GM23338 (cell line): ENCODE data around the gene SORL1. TPM values are rescaled to one million over a fixed set of nuclear protein-coding genes. Genes with fewer than 3 reads are reported as not detected.

Source experiments
- ATAC-seq: fragments of 200-7000 bp; cut with Tn5 transposase; 3 replicates; pipeline ENCODE4 v1.9.1; 2020
- DNase-seq: peaks from one replicate; pipeline ENCODE4 v3.0.0-alpha.2; 2015; ENCODE audit warnings: low spot score
- H2AFZ ChIP-seq: fragments of 200-600 bp; sonication (generic); 2 replicates; pipeline ENCODE4 v1.8.0; 2016; ENCODE audit warnings: antibody characterized with exemption, mild to moderate bottlenecking, moderate library complexity
- H3F3A ChIP-seq: fragments of 200-600 bp; sonication (generic); replicated peaks from 2 replicates; pipeline ENCODE4 v1.8.0; 2017; ENCODE audit warnings: antibody characterized with exemption, mixed run types, low read depth
- H3K27ac ChIP-seq: fragments of 200-600 bp; sonication (generic); 2 replicates; pipeline ENCODE4 v1.6.1; 2016; ENCODE audit warnings: low read depth
- H3K27me3 ChIP-seq: fragments of 200-600 bp; sonication (generic); 2 replicates; pipeline ENCODE4 v1.8.0; 2016; ENCODE audit warnings: mild to moderate bottlenecking, mixed run types, moderate library complexity; ENCODE audit not compliant: insufficient read depth
- H3K36me3 ChIP-seq: fragments of 200-600 bp; sonication (generic); 2 replicates; pipeline ENCODE4 v1.8.0; 2016; ENCODE audit warnings: mild to moderate bottlenecking; ENCODE audit not compliant: insufficient read depth
- H3K4me1 ChIP-seq: fragments of 200-600 bp; sonication (generic); 2 replicates; pipeline ENCODE4 v1.8.0; 2016; ENCODE audit warnings: mild to moderate bottlenecking, moderate library complexity; ENCODE audit not compliant: insufficient read depth
- H3K4me2 ChIP-seq: fragments of 200-600 bp; sonication (generic); 2 replicates; pipeline ENCODE4 v1.7.1; 2017; ENCODE audit warnings: mixed run types
- H3K4me3 ChIP-seq: fragments of 200-600 bp; sonication (generic); 2 replicates; pipeline ENCODE4 v1.6.1; 2016; ENCODE audit warnings: mixed run types
- H3K79me2 ChIP-seq: fragments of 200-600 bp; sonication (generic); replicated peaks from 2 replicates; pipeline ENCODE4 v1.8.0; 2017; ENCODE audit warnings: mild to moderate bottlenecking; ENCODE audit not compliant: insufficient read depth
- H3K9me2 ChIP-seq: fragments of 200-600 bp; sonication (generic); 2 replicates; pipeline ENCODE4 v1.8.0; 2017; ENCODE audit not compliant: insufficient read depth
- H4K20me1 ChIP-seq: fragments of 200-600 bp; sonication (generic); replicated peaks from 2 replicates; pipeline ENCODE4 v1.8.0; 2017; ENCODE audit warnings: mild to moderate bottlenecking; ENCODE audit not compliant: insufficient read depth
- H3K27ac Mint-ChIP-seq: 2 replicates; pipeline ENCODE4 v1.8.0; 2020; ENCODE audit warnings: inconsistent platforms, mild to moderate bottlenecking, moderate library complexity, mixed read lengths
- H3K27me3 Mint-ChIP-seq: 3 replicates; pipeline ENCODE4 v1.8.0; 2022; ENCODE audit warnings: low read depth, mild to moderate bottlenecking, moderate library complexity, mixed read lengths, inconsistent platforms; ENCODE audit not compliant: insufficient read depth, poor library complexity
- H3K36me3 Mint-ChIP-seq: 3 replicates; pipeline ENCODE4 v1.8.0; 2021; ENCODE audit warnings: low read depth, mild to moderate bottlenecking, inconsistent platforms, moderate library complexity, mixed read lengths
- H3K4me1 Mint-ChIP-seq: 3 replicates; pipeline ENCODE4 v1.8.0; 2020; ENCODE audit warnings: mild to moderate bottlenecking, inconsistent platforms, mixed read lengths
- H3K4me3 Mint-ChIP-seq: 3 replicates; pipeline ENCODE4 v1.8.0; 2021; ENCODE audit warnings: moderate library complexity, mild to moderate bottlenecking, inconsistent platforms, mixed read lengths
- H3K9me3 Mint-ChIP-seq: 3 replicates; pipeline ENCODE4 v1.8.0; 2020; ENCODE audit warnings: moderate library complexity, mild to moderate bottlenecking, inconsistent platforms, mixed read lengths
- CREB1 ChIP-seq: fragments of 250-450 bp; sonication (Bioruptor Pico); IDR thresholded peaks from 2 replicates; pipeline ENCODE4 v1.5.0; 2020; ENCODE audit warnings: low read depth, mild to moderate bottlenecking, moderate library complexity
- EZH2 ChIP-seq: fragments of 200-600 bp; sonication (generic); IDR thresholded peaks from one replicate; pipeline ENCODE4 v1.8.0; 2017; ENCODE audit warnings: antibody characterized with exemption, mild to moderate bottlenecking, low read depth; ENCODE audit not compliant: unreplicated experiment
- EZH2phosphoT487 ChIP-seq: fragments of 200-600 bp; sonication (generic); IDR thresholded peaks from one replicate; pipeline ENCODE4 v1.8.1; 2018; ENCODE audit warnings: antibody characterized with exemption; ENCODE audit not compliant: unreplicated experiment
- NANOG ChIP-seq: IDR thresholded peaks from 2 replicates; pipeline ENCODE4 v1.6.1; 2016; ENCODE audit warnings: antibody characterized with exemption, borderline replicate concordance
- POLR2AphosphoS5 ChIP-seq: IDR thresholded peaks from 2 replicates; pipeline ENCODE4 v1.6.1; 2016; ENCODE audit warnings: antibody characterized with exemption, low read depth
- REST ChIP-seq: IDR thresholded peaks from one replicate; pipeline ENCODE4 v1.6.1; 2018; ENCODE audit warnings: antibody characterized with exemption; ENCODE audit not compliant: unreplicated experiment
- STAT1 ChIP-seq: IDR thresholded peaks from one replicate; pipeline ENCODE4 v1.6.1; 2016; ENCODE audit warnings: antibody characterized with exemption; ENCODE audit not compliant: unreplicated experiment
- ZNF331 ChIP-seq: fragments of 250-450 bp; sonication (Bioruptor Pico); IDR thresholded peaks from 2 replicates; pipeline ENCODE4 v1.5.0; 2020; ENCODE audit warnings: low read depth, mild to moderate bottlenecking, moderate library complexity
- polyA plus RNA-seq: library from polyadenylated mRNA; unstranded; fragments of >200 nt; fragmentation: Nextera tagmentation; extraction: Ambion mirVana; gene quantifications from 2 replicates; pipeline ENCODE4 v1.2.1, GENCODE V29; 2016
- total RNA-seq: library from RNA; depleted of rRNA; stranded (reverse); fragments of >200 nt; shearing (Covaris generic); gene quantifications from 2 replicates; pipeline ENCODE4 v1.2.3, GENCODE V29; 2014
- TF ChIP-seq, protein P1 (sequence below): fragments of 250-450 bp; sonication (Bioruptor Pico); IDR thresholded peaks from 2 replicates; pipeline ENCODE4 v1.5.0; 2020; ENCODE audit warnings: mild to moderate bottlenecking, moderate library complexity
- TF ChIP-seq, protein P2 (sequence below): IDR thresholded peaks from 2 replicates; pipeline ENCODE4 v1.6.1; 2016; ENCODE audit warnings: antibody characterized with exemption

SORL1 gene
- total and polyA plus RNA-seq, 2 experiments from 2014 or later: 23.0 to 78.8 TPM

DNA sequence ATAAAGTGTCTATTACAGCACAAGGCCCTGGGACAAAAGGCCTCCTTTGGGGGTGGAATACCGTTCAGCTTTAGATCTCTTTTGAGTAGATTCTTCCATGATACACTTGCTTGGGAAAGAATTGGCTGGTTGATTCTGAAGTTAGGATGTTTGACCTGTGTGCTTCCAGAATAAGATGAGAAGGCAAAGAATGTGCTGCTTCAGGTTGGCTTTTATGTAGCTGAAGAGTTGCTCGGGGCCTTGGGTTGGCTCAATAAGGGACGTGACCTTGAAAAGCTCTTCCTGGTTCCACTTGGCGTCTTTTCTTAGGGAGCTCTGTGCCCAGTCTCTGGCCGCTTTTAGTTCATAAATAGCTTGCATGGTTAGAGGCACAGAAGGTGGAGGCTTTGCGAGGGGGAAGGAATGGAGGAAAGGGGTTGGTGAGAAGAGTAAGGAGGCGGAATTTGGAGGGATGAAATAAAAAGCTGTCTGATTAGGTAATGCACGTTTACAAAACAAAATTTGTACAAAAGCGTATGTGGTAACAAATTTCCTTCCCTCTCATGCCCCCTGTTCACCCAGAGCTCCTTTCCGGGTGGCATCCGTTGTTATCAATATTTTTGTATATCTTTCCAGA, 4.8 kb downstream of the SORL1 start (continued):
- TF ChIP-seq, protein P1, sequence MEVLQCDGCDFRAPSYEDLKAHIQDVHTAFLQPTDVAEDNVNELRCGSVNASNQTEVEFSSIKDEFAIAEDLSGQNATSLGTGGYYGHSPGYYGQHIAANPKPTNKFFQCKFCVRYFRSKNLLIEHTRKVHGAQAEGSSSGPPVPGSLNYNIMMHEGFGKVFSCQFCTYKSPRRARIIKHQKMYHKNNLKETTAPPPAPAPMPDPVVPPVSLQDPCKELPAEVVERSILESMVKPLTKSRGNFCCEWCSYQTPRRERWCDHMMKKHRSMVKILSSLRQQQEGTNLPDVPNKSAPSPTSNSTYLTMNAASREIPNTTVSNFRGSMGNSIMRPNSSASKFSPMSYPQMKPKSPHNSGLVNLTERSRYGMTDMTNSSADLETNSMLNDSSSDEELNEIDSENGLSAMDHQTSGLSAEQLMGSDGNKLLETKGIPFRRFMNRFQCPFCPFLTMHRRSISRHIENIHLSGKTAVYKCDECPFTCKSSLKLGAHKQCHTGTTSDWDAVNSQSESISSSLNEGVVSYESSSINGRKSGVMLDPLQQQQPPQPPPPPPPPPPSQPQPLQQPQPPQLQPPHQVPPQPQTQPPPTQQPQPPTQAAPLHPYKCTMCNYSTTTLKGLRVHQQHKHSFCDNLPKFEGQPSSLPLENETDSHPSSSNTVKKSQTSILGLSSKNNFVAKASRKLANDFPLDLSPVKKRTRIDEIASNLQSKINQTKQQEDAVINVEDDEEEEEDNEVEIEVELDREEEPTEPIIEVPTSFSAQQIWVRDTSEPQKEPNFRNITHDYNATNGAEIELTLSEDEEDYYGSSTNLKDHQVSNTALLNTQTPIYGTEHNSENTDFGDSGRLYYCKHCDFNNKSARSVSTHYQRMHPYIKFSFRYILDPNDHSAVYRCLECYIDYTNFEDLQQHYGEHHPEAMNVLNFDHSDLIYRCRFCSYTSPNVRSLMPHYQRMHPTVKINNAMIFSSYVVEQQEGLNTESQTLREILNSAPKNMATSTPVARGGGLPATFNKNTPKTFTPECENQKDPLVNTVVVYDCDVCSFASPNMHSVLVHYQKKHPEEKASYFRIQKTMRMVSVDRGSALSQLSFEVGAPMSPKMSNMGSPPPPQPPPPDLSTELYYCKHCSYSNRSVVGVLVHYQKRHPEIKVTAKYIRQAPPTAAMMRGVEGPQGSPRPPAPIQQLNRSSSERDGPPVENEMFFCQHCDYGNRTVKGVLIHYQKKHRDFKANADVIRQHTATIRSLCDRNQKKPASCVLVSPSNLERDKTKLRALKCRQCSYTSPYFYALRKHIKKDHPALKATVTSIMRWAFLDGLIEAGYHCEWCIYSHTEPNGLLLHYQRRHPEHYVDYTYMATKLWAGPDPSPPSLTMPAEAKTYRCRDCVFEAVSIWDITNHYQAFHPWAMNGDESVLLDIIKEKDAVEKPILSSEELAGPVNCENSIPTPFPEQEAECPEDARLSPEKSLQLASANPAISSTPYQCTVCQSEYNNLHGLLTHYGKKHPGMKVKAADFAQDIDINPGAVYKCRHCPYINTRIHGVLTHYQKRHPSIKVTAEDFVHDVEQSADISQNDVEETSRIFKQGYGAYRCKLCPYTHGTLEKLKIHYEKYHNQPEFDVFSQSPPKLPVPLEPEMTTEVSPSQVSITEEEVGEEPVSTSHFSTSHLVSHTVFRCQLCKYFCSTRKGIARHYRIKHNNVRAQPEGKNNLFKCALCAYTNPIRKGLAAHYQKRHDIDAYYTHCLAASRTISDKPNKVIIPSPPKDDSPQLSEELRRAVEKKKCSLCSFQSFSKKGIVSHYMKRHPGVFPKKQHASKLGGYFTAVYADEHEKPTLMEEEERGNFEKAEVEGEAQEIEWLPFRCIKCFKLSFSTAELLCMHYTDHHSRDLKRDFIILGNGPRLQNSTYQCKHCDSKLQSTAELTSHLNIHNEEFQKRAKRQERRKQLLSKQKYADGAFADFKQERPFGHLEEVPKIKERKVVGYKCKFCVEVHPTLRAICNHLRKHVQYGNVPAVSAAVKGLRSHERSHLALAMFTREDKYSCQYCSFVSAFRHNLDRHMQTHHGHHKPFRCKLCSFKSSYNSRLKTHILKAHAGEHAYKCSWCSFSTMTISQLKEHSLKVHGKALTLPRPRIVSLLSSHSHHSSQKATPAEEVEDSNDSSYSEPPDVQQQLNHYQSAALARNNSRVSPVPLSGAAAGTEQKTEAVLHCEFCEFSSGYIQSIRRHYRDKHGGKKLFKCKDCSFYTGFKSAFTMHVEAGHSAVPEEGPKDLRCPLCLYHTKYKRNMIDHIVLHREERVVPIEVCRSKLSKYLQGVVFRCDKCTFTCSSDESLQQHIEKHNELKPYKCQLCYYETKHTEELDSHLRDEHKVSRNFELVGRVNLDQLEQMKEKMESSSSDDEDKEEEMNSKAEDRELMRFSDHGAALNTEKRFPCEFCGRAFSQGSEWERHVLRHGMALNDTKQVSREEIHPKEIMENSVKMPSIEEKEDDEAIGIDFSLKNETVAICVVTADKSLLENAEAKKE: no peak
- TF ChIP-seq EZH2phosphoT487: no peak
- no peak for TF ChIP-seq POLR2AphosphoS5
- TF ChIP-seq, protein P2, sequence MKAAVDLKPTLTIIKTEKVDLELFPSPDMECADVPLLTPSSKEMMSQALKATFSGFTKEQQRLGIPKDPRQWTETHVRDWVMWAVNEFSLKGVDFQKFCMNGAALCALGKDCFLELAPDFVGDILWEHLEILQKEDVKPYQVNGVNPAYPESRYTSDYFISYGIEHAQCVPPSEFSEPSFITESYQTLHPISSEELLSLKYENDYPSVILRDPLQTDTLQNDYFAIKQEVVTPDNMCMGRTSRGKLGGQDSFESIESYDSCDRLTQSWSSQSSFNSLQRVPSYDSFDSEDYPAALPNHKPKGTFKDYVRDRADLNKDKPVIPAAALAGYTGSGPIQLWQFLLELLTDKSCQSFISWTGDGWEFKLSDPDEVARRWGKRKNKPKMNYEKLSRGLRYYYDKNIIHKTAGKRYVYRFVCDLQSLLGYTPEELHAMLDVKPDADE: no peak
- no peak for TF ChIP-seq CREB1 (CRISPR knock-in tag)
- TF ChIP-seq NANOG: no peak
- no peak for TF ChIP-seq ZNF331
- no peak for TF ChIP-seq STAT1

GRCh38 chr11:121458551-121458950, 6.4 kb downstream of the SORL1 start:
- H3K4me2 ChIP-seq: peak overlapping the region; percentile 62
- TF ChIP-seq EZH2: no peak
- TF ChIP-seq REST: no peak

More at GRCh38 chr11:121458551-121458950, 6.4 kb downstream of the SORL1 start:
- H2AFZ ChIP-seq: no peak overlapping the region
- DNase-seq: no peak
- ATAC-seq: no peak
- H4K20me1 ChIP-seq: no peaks in the 10 kb centered on the region; the same call in 1 of the 2 replicates
- Mint-ChIP-seq H3K9me3 (no peaks in the 10 kb centered on the region), H3K4me1 (peaks cover 88% of the 10 kb centered on the region), H3K27ac (peak overlapping the region; percentile 16; the same call in 1 of the 2 replicates), H3K36me3 (peaks cover 7% of the 10 kb centered on the region; the same call in 1 of the 3 replicates), H3K27me3 (peaks cover 14% of the 10 kb centered on the region), H3K4me3 (no peak overlapping the region)
- H3F3A ChIP-seq: no peaks in the 10 kb centered on the region; the same call in 1 of the 2 replicates
- peaks cover 89% of the 10 kb centered on the region for H3K4me1 ChIP-seq
- peaks cover 100% of the 10 kb centered on the region for H3K79me2 ChIP-seq
- H3K36me3 ChIP-seq: no peaks in the 10 kb centered on the region
- H3K27me3 ChIP-seq: no peaks in the 10 kb centered on the region
- no peak overlapping the region for H3K4me3 ChIP-seq
- H3K27ac ChIP-seq: no peak overlapping the region
- no peaks in the 10 kb centered on the region for H3K9me2 ChIP-seq
